Activated naive CD4-positive, alpha-beta T cell treated with anti-CD3 and anti-CD28 coated beads, Interleukin-2, amount 50 U/mL, for 16 hours (primary cell): ENCODE data around the gene RAB8A.
"Not testable (repeated sequence)": the region's sequence is repeated elsewhere in the genome, so short reads cannot be mapped to it uniquely, and the experiment has no call there.

ENCODE experiments used
- DNase-seq: peaks from one replicate; pipeline ENCODE4 v3.0.0-alpha.2; 2020

The RAB8A gene

DNA sequence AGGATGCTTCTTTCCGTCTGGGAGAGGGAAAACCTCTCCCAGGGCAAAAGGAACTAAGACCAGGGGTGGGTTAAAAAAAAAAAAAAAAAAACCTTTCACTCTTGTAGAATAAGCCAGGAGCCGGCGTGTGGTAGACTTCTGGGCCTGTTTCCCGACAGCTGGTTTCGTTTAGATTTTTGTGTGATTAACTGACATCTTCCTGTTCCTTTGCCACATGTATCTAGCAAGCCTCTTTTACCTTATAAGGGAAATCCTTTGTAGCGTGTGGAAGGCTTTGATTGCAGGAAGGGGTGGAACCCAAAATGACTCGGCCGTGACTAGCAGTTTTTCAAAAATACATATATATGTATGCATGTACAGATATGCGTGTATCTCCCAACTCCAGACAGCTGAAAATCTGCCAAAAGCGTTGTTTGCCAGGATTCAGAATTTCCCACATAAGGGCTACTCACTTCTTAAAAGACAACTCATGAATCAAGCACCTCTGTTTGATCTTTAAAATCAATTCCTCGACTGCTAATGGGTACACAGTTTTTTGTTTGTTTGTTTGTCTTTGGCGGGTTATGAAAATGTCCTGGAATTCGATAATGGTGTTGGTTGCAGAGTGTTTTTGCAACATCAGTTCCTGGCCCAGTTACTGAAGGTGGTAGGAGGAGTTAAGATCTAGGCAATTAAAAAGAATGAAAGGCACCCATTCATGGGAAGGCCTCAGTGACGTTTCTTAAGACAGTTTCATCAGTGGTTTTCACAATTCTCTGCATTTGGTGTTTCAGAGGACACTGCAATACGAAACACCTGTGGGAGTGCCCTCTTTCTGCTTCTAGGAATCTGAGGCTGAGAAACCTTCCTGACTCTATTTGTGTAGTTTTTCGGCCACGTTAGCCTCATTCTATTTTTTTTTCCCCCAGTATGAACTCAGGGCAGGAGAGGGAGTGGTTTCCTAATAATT, 32.7 kb upstream of the RAB8A start:
- peak; percentile 62 for DNase-seq

DNA sequence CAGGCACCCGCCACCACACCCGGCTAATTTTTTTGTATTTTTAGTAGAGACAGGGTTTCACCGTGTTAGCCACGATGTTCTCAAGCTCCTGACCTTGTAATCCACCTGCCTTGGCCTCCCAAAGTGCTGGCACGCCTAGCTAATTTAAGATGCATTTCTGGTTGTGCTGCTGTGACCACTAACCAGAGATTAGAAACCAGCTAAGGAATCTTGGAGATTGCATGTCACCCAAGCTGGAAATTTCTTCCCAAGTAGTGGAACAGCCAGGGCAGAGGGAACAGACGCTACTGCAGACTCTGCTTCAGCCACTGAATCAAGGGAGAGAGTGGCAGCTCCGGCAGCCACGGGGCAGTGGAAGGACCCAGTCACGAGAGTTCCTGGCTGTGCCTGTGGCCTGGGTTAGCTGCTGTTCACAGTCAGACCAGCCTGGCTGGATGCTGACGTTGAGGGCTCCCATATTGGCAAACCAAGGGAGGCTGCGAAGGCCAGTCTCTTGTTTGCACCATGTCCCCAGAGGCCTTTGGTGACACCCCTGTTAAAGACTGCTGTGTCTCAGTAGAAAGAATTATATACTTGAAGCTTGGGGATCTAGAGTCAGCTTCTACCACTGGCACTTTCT, 27.5 kb upstream of the RAB8A start:
- DNase-seq = no peak

- DNase-seq = peak; percentile 39
Observed at GRCh38 chr19:16085115-16085514, 26.6 kb upstream of the RAB8A start.

DNA sequence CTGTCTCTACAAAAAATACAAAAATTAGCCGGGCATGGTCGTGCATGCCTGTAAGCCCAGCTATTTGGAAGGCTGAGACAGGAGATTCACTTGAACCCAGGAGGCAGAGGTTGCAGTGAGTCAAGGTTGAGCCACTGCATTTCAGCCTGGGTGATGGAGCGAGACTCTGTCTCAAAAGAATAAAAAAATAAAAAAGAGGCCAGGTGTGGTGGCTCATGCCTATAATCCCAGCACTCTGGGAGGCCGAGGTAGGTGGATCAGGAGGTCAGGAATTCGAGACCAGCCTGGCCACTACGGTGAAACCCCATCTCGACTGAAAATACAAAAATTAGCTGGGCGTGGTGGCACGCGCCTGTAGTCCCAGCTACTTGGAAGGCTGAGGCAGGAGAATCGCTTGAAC, 24.3 kb upstream of the RAB8A start:
- not testable (repeated sequence) for DNase-seq

GRCh38 chr19:16087940-16088339, 23.7 kb upstream of the RAB8A start:
- DNase-seq = no peak

DNA sequence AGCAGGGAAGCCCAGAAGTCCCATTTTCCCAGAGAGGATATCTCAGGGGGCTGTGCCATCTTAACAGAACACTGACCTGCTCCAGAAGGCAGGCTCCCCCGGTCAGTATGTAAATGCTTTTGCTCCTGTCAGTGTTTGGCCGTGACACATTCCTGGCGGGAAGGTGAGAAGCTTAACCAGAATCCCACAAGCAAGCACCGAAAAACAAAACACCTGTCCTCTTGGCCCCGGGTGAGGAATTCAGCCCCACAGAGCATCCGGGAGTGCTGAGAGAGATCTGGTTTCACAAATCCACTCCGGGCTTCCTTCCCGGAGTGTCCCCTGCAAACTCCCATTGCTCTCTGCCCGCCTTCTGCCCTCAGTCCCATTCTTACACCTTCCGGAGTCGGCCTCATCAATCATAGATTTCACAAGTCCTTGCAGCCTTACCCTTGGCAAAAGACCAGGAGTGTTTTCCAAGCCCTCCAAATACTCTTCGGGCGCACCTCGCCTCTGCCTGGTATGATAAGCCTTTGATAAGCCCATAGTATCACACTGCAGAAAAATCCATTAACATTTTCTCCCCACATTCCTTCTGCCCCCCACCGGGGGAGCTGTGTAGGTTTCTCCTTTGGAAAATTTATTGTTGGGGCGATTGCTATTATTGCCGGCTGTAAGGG, 23.2 kb upstream of the RAB8A start:
- DNase-seq = no peak

GRCh38 chr19:16089010-16089846, 22.5 kb upstream of the RAB8A start:
- DNase-seq = no peak

- DNase-seq = no peak
Observed at GRCh38 chr19:16091546-16092475, 19.9 kb upstream of the RAB8A start.

DNA sequence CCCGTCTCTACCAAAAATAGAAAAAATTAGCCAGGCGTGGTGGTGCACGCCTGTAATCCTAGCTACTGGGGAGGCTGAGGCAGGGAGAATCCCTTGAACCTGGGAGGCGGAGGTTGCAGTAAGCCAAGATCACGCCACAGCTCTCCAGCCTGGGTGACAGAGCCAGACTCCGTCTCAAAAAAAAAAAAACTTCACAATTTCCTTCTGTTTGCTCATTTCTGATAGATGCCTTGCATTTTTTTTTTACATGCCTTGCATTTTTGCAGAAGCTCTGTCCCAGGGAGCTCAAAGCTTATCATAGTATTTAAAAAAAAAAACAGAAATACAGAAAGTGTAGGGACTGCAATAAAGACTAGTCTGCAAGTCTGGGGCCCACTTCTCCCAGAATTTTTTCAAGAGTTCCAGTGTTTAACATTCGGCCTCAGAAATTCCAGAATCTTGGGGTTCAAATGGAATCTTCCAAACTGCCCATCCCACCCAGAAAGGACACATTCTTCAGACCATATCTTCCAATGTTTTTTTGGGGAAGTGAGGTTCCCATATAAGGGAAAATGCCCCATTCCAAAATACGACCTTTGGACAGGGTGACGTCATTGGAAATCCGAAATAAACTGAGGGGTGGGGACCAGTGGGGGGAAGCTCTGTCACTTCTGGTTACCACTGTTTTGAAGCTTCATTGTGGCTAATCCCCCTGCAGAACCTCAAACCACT, 17.2 kb upstream of the RAB8A start:
- no peak for DNase-seq

GRCh38 chr19:16095071-16095571, 16.6 kb upstream of the RAB8A start:
- no peak for DNase-seq

GRCh38 chr19:16096280-16096855, 15.3 kb upstream of the RAB8A start:
- DNase-seq = no peak

- no peak for DNase-seq
Observed at GRCh38 chr19:16098416-16098768, 13.3 kb upstream of the RAB8A start.

- DNase-seq = no peak
Observed at GRCh38 chr19:16098821-16099220, 12.9 kb upstream of the RAB8A start.

DNA sequence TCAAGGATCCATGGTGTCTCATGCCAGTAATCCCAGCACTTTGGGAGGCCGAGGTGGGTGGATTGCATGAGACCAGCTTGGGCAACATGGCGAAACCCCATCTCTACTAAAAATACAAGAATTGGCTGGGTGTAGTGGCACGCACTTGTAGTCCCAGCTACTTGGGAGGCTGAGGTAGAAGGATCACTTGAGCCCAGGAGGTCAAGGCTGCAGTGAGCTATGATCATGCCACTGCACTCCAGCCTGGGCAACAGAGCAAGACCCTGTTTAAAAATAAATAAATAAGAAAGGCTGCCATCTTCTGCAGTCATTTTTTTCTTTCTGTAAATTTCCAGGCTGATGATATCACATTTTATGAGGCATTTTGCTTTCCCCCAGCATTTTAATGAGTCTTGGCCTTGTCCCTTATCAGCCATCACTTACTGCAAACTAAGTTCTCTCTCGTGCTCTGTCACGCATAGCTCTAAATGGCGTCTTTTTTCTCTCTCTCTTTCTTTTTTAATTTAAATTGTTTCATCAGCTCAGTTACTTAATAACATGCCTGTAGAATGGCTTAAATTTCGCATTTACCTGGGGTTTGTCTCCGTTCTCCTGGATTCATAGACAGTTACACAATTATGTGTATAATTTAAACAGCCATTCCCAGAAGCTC, 12.2 kb upstream of the RAB8A start:
- not testable (repeated sequence) for DNase-seq

GRCh38 chr19:16100524-16100923, 11.2 kb upstream of the RAB8A start:
- no peak for DNase-seq

GRCh38 chr19:16104722-16105121, 7.0 kb upstream of the RAB8A start:
- no peak for DNase-seq

DNA sequence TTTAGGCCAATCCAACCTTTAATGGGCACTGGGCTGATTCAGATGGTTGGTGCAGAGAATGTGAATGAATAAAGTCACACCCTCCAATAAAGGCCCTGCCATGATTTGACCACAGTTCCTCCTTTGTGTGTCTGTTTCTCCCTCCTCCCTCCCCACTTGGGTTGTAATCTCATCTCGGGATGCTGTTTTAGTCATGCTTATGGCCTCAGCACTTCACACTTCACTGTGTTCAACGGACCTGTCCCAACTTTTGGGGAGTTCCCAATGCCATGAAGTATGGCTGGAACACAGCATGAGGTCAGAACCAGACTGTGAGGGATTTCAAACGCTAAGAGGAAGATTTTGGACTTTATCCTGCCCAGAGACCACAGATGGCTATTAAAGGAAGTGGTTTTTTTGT, 5.6 kb upstream of the RAB8A start:
- DNase-seq = no peak

DNA sequence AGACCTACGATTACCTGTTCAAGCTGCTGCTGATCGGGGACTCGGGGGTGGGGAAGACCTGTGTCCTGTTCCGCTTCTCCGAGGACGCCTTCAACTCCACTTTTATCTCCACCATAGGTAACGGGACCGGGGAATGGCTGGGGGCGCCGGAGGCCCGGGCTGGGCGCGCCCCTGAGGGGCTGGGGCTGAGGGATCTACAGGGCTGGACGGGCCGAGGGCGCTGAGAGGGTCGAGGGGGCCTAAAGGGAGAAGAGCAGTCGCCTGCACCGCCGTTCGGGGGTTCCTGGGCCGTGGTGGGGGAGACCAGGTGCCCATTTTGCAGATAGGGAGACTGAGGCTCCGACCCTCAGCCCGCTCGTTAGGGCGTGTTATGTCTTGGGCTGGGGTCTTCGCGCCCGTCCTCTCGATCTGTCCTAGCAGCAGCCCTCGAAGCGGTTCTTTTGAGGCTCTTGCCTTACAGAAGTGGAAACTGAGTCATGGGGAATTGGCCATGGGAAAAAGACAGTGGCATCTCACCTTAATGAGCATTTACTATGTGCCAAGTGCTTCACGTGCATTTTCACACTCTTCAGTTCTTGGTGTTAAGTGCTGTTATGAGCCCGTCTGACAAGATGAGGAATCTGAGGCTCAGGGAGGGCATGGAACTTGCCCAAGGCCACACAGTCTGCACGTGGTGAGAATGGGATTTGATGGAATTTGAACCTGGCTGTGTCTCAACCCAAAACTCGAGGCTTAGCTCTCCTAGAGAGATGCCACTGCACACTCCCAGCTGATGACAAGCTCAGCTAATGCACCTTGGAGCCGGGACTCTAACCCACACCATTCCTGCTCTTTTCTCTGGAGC, 442 bp downstream of the RAB8A start:
- DNase-seq = no peak

DNA sequence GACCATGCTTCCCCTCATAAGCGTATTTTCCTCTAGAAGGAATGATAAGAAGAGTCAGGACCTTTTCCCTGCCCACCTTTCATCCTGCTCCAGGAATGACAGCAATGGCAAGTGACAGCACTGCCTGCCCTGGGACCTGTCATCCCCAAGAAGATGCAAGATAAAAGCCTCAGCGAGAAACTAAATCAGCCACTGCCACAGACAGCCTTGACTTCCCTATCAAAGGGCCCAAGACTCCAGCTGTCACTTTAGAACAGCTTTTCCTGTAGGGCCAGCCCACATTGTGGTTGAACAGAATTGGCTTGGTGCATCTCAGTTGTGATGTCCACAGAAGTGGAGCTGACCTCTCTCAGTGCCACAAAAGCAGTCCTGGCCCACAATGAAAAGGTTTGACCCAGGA, 1.1 kb downstream of the RAB8A start:
- DNase-seq = no peak
